SK-N-SH (cell line): ENCODE results near the gene NBEAL1.
"Not testable (repeated sequence)": the region's sequence is repeated elsewhere in the genome, so short reads cannot be mapped to it uniquely, and the experiment has no call there.

Source experiments
- ELF1 ChIP-seq: IDR thresholded peaks from 2 replicates; pipeline ENCODE4 v1.4.0; 2012
- EP300 ChIP-seq, 2 experiments: IDR thresholded peaks; 2 replicates each; pipeline versions ENCODE4 v1.4.0 to v1.6.1; 2012; ENCODE audit warnings: borderline replicate concordance in 1 of 2, low read depth in 1 of 2, low read length in 1 of 2
- FOSL2 ChIP-seq: IDR thresholded peaks from 2 replicates; pipeline ENCODE4 v1.4.0; 2012; ENCODE audit warnings: low read depth, mild to moderate bottlenecking, moderate library complexity, borderline replicate concordance
- FOXM1 ChIP-seq: IDR thresholded peaks from 2 replicates; pipeline ENCODE4 v1.4.0; 2012; ENCODE audit warnings: low read depth, mild to moderate bottlenecking
- GABPA ChIP-seq: IDR thresholded peaks from 2 replicates; pipeline ENCODE4 v1.4.0; 2012; ENCODE audit warnings: low read depth, mild to moderate bottlenecking
- JUND ChIP-seq: IDR thresholded peaks from 2 replicates; pipeline ENCODE4 v1.4.0; 2012
- POLR2AphosphoS5 ChIP-seq: IDR thresholded peaks from 2 replicates; pipeline ENCODE4 v1.6.1; 2012; ENCODE audit warnings: low read depth, low read length
- RAD21 ChIP-seq: IDR thresholded peaks from 2 replicates; pipeline ENCODE4 v1.6.1; 2012; ENCODE audit warnings: mild to moderate bottlenecking, low read length
- TAF1 ChIP-seq: IDR thresholded peaks from 2 replicates; pipeline ENCODE4 v1.6.1; 2012; ENCODE audit warnings: low read depth, mild to moderate bottlenecking, low read length, moderate library complexity, borderline replicate concordance
- TF ChIP-seq, protein P1 (sequence below): IDR thresholded peaks from 2 replicates; pipeline ENCODE4 v1.6.1; 2012; ENCODE audit warnings: mild to moderate bottlenecking, low read depth, low read length, moderate library complexity
- TF ChIP-seq, protein P2 (sequence below): fragments of 200-600 bp; sonication (generic); IDR thresholded peaks from 2 replicates; pipeline ENCODE4 v1.6.1; 2017; ENCODE audit warnings: antibody characterized with exemption, mild to moderate bottlenecking, moderate library complexity
- TF ChIP-seq, protein P3 (sequence below): IDR thresholded peaks from 2 replicates; pipeline ENCODE4; 2012

DNA sequence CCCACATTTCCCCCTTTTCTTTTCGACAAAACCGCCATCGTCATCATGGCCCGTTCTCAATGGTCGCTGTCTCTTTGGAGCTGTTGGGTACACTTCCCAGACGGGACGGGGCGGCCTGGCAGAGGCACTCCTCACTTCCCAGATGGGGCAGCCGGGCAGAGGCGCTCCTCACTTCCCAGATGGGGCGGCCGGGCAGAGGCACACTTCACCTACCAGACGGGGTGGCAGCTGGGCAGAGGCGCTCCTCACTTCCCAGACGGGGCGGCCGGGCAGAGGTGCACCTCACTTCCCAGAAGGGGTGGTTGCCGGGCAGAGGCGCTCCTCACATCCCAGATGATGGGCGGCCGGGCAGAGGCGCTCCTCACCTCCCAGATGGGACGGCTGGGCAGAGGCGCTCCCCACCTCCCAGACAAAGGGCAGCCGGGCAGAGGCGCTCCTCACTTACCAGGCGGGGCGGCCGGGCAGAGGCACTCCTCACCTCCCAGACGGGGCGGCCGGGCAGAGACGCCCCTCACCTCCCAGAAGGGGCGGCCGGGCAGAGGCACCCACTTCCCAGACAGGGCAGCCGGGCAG lies 51.9 kb downstream of the NBEAL1 start:
- TF ChIP-seq, protein P1, sequence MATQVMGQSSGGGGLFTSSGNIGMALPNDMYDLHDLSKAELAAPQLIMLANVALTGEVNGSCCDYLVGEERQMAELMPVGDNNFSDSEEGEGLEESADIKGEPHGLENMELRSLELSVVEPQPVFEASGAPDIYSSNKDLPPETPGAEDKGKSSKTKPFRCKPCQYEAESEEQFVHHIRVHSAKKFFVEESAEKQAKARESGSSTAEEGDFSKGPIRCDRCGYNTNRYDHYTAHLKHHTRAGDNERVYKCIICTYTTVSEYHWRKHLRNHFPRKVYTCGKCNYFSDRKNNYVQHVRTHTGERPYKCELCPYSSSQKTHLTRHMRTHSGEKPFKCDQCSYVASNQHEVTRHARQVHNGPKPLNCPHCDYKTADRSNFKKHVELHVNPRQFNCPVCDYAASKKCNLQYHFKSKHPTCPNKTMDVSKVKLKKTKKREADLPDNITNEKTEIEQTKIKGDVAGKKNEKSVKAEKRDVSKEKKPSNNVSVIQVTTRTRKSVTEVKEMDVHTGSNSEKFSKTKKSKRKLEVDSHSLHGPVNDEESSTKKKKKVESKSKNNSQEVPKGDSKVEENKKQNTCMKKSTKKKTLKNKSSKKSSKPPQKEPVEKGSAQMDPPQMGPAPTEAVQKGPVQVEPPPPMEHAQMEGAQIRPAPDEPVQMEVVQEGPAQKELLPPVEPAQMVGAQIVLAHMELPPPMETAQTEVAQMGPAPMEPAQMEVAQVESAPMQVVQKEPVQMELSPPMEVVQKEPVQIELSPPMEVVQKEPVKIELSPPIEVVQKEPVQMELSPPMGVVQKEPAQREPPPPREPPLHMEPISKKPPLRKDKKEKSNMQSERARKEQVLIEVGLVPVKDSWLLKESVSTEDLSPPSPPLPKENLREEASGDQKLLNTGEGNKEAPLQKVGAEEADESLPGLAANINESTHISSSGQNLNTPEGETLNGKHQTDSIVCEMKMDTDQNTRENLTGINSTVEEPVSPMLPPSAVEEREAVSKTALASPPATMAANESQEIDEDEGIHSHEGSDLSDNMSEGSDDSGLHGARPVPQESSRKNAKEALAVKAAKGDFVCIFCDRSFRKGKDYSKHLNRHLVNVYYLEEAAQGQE: not testable (repeated sequence)
- not testable (repeated sequence) for TF ChIP-seq EP300 (IDR thresholded peaks at IDR 0.05; ENCODE audit: borderline replicate concordance in 1 of 2, low read depth in 1 of 2, low read length in 1 of 2); POLR2AphosphoS5; TAF1; RAD21; FOXM1; ELF1; FOSL2; GABPA; JUND
- TF ChIP-seq, protein P2, sequence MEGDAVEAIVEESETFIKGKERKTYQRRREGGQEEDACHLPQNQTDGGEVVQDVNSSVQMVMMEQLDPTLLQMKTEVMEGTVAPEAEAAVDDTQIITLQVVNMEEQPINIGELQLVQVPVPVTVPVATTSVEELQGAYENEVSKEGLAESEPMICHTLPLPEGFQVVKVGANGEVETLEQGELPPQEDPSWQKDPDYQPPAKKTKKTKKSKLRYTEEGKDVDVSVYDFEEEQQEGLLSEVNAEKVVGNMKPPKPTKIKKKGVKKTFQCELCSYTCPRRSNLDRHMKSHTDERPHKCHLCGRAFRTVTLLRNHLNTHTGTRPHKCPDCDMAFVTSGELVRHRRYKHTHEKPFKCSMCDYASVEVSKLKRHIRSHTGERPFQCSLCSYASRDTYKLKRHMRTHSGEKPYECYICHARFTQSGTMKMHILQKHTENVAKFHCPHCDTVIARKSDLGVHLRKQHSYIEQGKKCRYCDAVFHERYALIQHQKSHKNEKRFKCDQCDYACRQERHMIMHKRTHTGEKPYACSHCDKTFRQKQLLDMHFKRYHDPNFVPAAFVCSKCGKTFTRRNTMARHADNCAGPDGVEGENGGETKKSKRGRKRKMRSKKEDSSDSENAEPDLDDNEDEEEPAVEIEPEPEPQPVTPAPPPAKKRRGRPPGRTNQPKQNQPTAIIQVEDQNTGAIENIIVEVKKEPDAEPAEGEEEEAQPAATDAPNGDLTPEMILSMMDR: not testable (repeated sequence)
- TF ChIP-seq, protein P3, sequence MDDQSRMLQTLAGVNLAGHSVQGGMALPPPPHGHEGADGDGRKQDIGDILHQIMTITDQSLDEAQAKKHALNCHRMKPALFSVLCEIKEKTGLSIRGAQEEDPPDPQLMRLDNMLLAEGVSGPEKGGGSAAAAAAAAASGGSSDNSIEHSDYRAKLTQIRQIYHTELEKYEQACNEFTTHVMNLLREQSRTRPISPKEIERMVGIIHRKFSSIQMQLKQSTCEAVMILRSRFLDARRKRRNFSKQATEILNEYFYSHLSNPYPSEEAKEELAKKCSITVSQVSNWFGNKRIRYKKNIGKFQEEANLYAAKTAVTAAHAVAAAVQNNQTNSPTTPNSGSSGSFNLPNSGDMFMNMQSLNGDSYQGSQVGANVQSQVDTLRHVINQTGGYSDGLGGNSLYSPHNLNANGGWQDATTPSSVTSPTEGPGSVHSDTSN: not testable (repeated sequence)
